Duodenal mucosa (tissue), 2 donors: ENCODE results near the gene CCR8.
"Not testable (repeated sequence)": the region's sequence is repeated elsewhere in the genome, so short reads cannot be mapped to it uniquely, and the experiment has no call there.

Experiments used
- H3K27ac ChIP-seq: one replicate; pipeline ENCODE4 v1.7.0; 2013; ENCODE audit warnings: low read depth, low read length
- H3K27me3 ChIP-seq, 2 donors: one replicate each; pipeline ENCODE4 v1.7.0; 2013; ENCODE audit warnings: low read length in 2 of 2, control low read depth in 1 of 2; ENCODE audit not compliant: insufficient read depth in 2 of 2, control insufficient read depth in 1 of 2
- H3K36me3 ChIP-seq, 2 donors: one replicate each; pipeline ENCODE4 v1.7.0; 2013; ENCODE audit warnings: low read length in 2 of 2, control low read depth in 1 of 2; ENCODE audit not compliant: insufficient read depth in 2 of 2, control insufficient read depth in 1 of 2
- H3K4me1 ChIP-seq, 2 donors: one replicate each; pipeline ENCODE4 v1.7.0; 2013; ENCODE audit warnings: low read length in 2 of 2, control low read depth in 1 of 2; ENCODE audit not compliant: insufficient read depth in 2 of 2, control insufficient read depth in 1 of 2
- H3K4me3 ChIP-seq, 2 donors: one replicate each; pipeline ENCODE4 v1.7.0; 2013; ENCODE audit warnings: low read length in 2 of 2, low read depth in 1 of 2
- H3K9ac ChIP-seq, 2 donors: one replicate each; pipeline ENCODE4 v1.7.0; 2013; ENCODE audit warnings: low read length in 2 of 2, low read depth in 1 of 2
- H3K9me3 ChIP-seq, 2 donors: one replicate each; pipeline ENCODE4 v1.7.0; 2013; ENCODE audit warnings: low read length in 2 of 2, control low read depth in 1 of 2; ENCODE audit not compliant: control insufficient read depth in 1 of 2

The CCR8 gene

DNA sequence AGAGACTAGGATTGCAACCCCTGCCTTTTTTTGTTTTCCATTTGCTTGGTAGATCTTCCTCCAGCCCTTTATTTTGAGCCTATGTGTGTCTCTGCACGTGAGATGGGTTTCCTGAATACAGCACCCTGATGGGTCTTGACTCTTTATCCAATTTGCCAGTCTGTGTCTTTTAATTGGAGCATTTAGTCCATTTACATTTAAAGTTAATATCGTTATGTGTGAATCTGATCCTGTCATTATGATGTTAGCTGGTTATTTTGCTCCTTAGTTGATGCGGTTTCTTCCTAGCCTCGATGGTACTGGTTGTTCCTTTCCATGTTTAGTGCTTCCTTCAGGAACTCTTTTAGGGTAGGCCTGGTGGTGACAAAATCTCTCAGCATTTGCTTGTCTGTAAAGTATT, 40.9 kb downstream of the CCR8 start:
- H3K9me3 ChIP-seq, H3K36me3 ChIP-seq, H3K27me3 ChIP-seq: not testable (repeated sequence)

DNA sequence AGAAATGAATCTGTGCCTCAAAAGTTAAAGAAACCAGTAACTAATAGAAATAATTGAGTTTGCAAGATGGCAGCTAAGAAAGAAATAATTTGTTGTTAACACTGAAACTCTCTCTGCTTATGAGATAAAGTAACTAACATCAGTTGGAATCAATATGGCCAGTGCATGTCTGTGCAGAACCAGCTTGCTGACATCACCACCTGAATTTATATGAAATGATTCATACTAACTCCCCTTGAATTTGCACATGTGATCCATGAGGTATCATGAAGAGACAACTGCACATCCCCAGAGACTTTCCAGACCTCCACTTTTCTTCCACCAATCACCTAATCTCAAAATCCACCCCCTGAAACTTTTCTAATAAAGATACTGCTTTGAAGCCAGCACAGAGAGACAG, 43.3 kb downstream of the CCR8 start:
- no peak overlapping the region for H3K4me3 ChIP-seq
- no peak overlapping the region for H3K27ac ChIP-seq

More for the DNA sequence above, 40.9 kb downstream of the CCR8 start:
- not testable (repeated sequence) for H3K4me3 ChIP-seq, H3K4me1 ChIP-seq, H3K9ac ChIP-seq, H3K27ac ChIP-seq

DNA sequence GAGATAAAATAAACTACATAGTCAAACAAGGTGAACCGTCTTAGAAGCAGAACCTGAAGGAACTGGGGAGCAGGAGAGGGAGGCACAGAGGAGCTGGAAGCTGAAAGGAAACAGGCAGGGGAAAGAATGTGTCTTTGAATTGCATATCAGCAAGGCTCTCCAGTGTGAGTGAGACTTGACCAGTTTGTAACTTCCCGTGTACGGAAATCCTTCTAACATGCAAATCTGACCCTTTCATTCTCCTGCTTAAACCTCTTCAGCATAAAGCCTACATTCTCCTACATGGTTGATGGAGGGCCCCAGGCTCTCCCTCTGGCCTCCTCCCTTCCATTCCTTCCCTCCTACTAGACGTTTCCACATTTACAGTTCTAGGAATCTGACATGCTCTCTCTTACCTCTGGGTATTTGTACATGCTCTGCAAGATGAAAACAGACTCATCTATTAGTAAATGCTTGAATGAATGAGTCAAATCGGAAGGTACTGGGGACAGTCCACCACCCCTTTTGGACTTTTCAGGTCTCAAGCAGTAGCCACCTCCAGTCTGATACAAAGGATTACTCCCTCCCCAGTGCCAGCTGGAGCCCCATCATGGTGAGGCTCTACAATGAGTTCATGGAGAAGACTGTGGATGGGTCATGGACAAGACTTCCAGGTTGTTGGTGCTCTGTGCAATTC, 47.6 kb downstream of the CCR8 start:
- peaks cover 0 to 4% of the 10 kb centered on the region in 2 donors for H3K27me3 ChIP-seq
- H3K9me3 ChIP-seq: no peaks in the 10 kb centered on the region
- H3K36me3 ChIP-seq: no peaks in the 10 kb centered on the region
- no peak overlapping the region for H3K27ac ChIP-seq
- H3K4me3 ChIP-seq: no peak overlapping the region
- no peaks in the 10 kb centered on the region for H3K4me1 ChIP-seq
- no peak overlapping the region for H3K9ac ChIP-seq

More for the DNA sequence above, 43.3 kb downstream of the CCR8 start:
- Histone ChIP-seq H3K9ac (no peak overlapping the region), H3K9me3 (no peaks in the 10 kb centered on the region), H3K27me3 (peaks cover 0 to 4% of the 10 kb centered on the region in 2 donors), H3K36me3 (no peaks in the 10 kb centered on the region), H3K4me1 (no peaks in the 10 kb centered on the region)

DNA sequence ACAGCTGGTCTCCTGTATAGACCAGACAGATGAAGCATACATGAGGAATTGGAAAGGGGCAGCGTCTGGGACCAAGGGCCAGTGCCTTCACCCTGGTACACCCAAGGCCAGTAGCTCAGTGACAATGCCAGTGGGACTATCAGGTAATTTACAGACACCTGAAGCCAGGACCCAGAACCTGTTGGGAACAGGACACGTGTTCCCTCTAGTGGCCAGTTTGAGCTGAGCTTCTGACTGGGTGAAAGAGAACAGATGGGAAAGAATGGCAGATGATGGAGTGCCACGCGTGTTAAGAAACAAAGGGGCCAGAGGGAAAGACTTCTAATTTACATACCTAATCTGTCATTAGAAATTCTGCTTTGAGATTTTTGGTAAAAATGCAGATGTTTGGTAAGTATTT, 48.6 kb downstream of the CCR8 start:
- Histone ChIP-seq H3K36me3 (no peaks in the 10 kb centered on the region), H3K9me3 (no peaks in the 10 kb centered on the region), H3K9ac (no peak overlapping the region), H3K27me3 (peaks cover 0 to 4% of the 10 kb centered on the region in 2 donors), H3K4me1 (no peaks in the 10 kb centered on the region), H3K4me3 (no peak overlapping the region), H3K27ac (no peak overlapping the region)

DNA sequence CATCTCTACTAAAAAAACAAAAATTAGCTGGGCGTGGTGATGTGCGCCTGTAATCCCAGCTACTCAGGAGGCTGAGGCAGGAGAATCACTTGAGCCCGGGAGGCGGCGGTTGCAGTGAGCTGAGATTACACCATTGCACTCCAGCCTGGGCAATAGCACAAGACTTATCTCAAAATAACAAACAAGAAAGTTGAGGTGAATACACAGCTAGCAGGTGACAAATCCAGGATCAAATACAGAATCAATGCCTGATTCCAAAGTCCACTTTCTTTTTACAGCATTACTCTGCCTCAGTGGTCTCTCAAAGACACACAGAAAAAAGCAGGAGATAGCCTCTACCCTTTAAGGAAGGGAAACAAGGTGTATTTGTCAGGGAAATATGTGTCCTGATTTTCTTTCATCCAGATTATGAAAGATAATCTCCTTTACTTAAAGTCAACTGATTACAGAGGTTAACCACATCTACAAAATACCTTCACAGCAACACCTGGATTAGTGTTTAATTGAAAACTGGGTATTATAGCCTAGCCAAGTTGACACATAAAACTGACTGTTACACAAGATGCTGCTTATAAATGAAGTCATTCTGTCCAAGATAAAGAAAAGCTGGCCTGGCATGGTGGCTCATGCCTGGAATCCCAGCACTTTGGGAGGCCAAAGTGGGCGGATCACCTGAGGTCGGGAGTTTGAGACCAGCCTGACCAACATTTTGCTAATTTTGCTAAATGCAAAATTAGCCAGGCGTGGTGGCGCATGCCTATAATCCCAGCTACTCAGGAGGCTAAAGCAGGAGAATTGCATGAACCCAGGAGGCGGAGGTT, 49.7 kb downstream of the CCR8 start:
- Histone ChIP-seq H3K4me1 (no peaks in the 10 kb centered on the region), H3K9ac (no peak overlapping the region), H3K27me3 (no peaks in the 10 kb centered on the region), H3K9me3 (no peaks in the 10 kb centered on the region), H3K4me3 (no peak overlapping the region), H3K36me3 (no peaks in the 10 kb centered on the region), H3K27ac (no peak overlapping the region)

DNA sequence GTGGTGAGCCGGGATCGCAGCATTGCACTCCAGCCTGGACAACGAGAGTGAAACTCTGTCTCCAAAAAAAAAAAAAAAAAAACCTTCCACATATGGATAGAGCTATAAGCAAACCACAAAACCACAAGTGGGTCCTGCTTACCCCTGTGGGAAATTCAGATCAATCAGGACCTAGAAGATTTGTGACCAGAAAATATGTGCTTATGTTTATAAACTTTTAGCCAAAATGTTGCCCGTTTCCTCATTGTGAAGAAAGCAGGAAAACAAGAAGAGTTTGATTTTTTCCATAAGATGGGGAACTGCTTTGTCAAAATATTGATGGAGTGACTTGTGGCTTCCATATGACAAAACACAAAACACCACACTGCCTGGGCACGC, 50.3 kb downstream of the CCR8 start:
- no peaks in the 10 kb centered on the region for H3K9me3 ChIP-seq
- no peaks in the 10 kb centered on the region for H3K36me3 ChIP-seq
- no peak overlapping the region for H3K9ac ChIP-seq
- peaks cover 0 to 3% of the 10 kb centered on the region in 2 donors for H3K4me1 ChIP-seq
- H3K27ac ChIP-seq: no peak overlapping the region
- no peaks in the 10 kb centered on the region for H3K27me3 ChIP-seq
- H3K4me3 ChIP-seq: no peak overlapping the region

DNA sequence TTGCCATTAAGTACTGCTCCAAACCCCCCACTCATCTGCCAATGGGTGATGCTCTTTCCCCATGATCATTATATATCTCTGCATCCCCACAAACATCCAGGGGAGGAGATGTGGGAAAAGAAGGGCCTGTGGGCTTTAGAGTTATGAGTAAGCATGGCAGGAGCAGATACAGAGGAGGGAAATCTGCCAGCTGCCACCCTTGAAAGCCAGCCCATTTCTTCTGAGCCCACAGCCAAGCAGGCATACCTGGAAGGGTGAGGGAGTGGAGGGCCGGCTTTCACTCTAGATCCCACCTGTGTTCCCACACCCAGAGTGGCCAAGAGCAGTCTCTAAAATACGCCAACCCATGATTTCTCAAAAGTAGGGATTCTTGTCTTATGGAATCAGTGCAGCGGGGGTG, 51.9 kb downstream of the CCR8 start:
- H3K9me3 ChIP-seq: no peaks in the 10 kb centered on the region

More for the DNA sequence above, 51.9 kb downstream of the CCR8 start:
- Histone ChIP-seq H3K36me3 (no peaks in the 10 kb centered on the region), H3K27ac (no peak overlapping the region), H3K9ac (no peak overlapping the region), H3K27me3 (no peaks in the 10 kb centered on the region), H3K4me3 (no peak overlapping the region), H3K4me1 (peaks cover 10 to 15% of the 10 kb centered on the region in 2 donors)
